GM12891 (cell line): ENCODE data around the gene TNFRSF25.

ENCODE experiments used
- POLR2A ChIP-seq: IDR thresholded peaks from 2 replicates; pipeline ENCODE4 v1.6.1; 2011; ENCODE audit warnings: low read depth, low read length, control low read depth
- POLR2AphosphoS5 ChIP-seq: IDR thresholded peaks from 2 replicates; pipeline ENCODE4 v1.6.1; 2011; ENCODE audit warnings: low read depth, low read length, control low read depth
- SPI1 ChIP-seq: IDR thresholded peaks from 2 replicates; pipeline ENCODE4 v1.6.1; 2011; ENCODE audit warnings: low read depth, low read length, control low read depth
- TAF1 ChIP-seq: IDR thresholded peaks from 2 replicates; pipeline ENCODE4 v1.6.1; 2011; ENCODE audit warnings: low read depth, low read length, control low read depth

DNA sequence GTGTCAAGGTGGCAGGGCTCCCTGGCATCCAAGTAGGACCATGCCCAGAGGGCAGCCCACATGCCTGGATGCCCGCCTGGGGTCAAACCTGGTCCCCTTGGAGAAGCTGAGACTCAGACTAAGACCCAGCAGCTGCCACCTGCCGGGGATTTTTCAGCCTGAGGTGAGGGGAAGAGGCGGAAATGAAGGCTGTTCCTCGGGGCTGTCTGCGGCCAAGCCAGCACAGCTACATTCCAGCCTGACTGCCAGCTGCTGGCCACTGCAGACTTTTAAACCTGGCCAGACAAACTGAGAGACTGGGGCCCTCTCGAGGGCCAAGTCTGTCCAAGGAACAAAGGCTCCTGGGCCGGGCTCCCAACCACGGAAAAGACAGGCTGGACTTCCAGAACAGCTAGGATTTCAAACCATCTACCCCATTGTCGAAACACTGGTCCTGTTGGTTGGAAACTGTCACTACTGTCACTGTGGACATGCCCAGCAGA is 47.4 kb upstream of the TNFRSF25 start:
- TF ChIP-seq POLR2AphosphoS5 (no peak), POLR2A (no peak), TAF1 (no peak), SPI1 (no peak)
